HG03342 (cell line): ENCODE measurements around the gene TMC1.
"Not testable (repeated sequence)": the region's sequence is repeated elsewhere in the genome, so short reads cannot be mapped to it uniquely, and the experiment has no call there.

Experiments used
- ATAC-seq: cut with Tn5 transposase; IDR thresholded peaks from one replicate; pipeline ENCODE4 v1.9.1; 2021; ENCODE audit warnings: mild to moderate bottlenecking, moderate library complexity; ENCODE audit not compliant: unreplicated experiment

Gene TMC1

GRCh38 chr9:72808446-72808768 is 287.0 kb downstream of the TMC1 start:
- no peak for ATAC-seq

- ATAC-seq, result no peak
These were observed 288.2 kb downstream of the TMC1 start for GRCh38 chr9:72809586-72809985.

GRCh38 chr9:72812559-72813111 is 291.2 kb downstream of the TMC1 start:
- ATAC-seq, result no peak

GRCh38 chr9:72813544-72813943 is 292.1 kb downstream of the TMC1 start:
- no peak for ATAC-seq

- ATAC-seq, result no peak
These were observed 292.7 kb downstream of the TMC1 start for GRCh38 chr9:72814083-72814597.

GRCh38 chr9:72816666-72817065 is 295.3 kb downstream of the TMC1 start:
- no peak for ATAC-seq

GRCh38 chr9:72817413-72817812 is 296.0 kb downstream of the TMC1 start:
- ATAC-seq, result no peak

- no peak for ATAC-seq
These were observed 297.0 kb downstream of the TMC1 start for GRCh38 chr9:72818385-72818784.

GRCh38 chr9:72823971-72824370 is 302.6 kb downstream of the TMC1 start:
- no peak for ATAC-seq

GRCh38 chr9:72826996-72827949 is 305.9 kb downstream of the TMC1 start:
- ATAC-seq, result no peak

- no peak for ATAC-seq
These were observed 306.7 kb downstream of the TMC1 start for GRCh38 chr9:72827950-72828731.

GRCh38 chr9:72834994-72835393 is 313.6 kb downstream of the TMC1 start:
- ATAC-seq, result no peak

- no peak for ATAC-seq
These were observed 315.4 kb downstream of the TMC1 start for GRCh38 chr9:72836790-72837189.

- no peak for ATAC-seq
These were observed 317.7 kb downstream of the TMC1 start for GRCh38 chr9:72839085-72839484.

- ATAC-seq, result no peak
These were observed 322.4 kb downstream of the TMC1 start for GRCh38 chr9:72843520-72844439.

GRCh38 chr9:72844440-72844768 is 323.0 kb downstream of the TMC1 start:
- no peak for ATAC-seq

- not testable (repeated sequence) for ATAC-seq
These were observed 323.6 kb downstream of the TMC1 start for GRCh38 chr9:72845052-72845451.

- ATAC-seq, result not testable (repeated sequence)
These were observed 328.8 kb downstream of the TMC1 start for GRCh38 chr9:72850209-72850608.

GRCh38 chr9:72855321-72855720 is 333.9 kb downstream of the TMC1 start:
- no peak for ATAC-seq

GRCh38 chr9:72855890-72856523 is 334.6 kb downstream of the TMC1 start:
- no peak for ATAC-seq
